ENCODE data around the gene KLF3. TPM values are rescaled to one million over a fixed set of nuclear protein-coding genes. Genes with fewer than 3 reads are reported as not detected.

The KLF3 gene
- total RNA-seq, 1 experiment from 2014 or later: 49.9 TPM

DNA sequence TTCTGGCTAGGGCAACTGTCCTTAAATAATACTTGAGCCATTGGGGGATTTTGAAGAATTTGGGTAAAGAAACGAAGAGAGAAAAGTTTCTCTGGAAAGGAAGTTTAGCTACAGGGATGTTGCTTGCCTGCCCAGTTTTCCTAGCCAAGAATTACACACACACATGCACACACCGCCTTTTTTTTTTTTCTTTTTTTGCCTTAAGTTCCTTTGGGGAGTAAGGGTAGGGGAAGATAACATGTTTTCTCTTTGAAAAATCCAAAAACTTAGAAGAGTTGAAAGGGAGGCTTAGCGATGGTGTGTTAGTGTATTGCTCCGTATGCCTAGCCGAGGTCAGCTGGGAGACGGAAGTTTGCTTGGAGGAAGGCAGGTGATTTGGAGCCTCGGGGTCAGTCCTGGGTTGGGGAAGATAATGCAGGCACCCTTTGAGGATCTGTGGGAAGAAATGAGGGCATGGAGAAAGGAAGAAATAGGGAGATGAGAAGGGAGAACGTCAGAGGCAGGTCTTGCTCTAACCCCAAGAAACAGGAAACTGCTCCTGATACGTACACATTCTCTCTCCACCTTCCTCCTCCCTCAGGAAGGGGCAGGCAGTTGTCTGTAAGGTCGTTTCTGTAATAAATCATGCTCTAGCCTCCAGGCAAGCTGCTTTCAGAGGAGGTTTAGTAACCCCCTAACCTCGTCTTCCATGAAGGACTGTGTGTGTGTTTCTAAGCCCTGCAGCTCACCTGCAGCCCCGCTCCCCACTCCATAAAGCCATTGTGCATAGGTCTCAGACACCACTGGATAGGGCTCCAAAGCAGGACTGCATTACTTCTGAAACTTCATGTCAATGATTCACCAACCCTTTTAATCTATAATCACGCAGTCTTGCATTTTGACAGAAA, 10.5 kb downstream of the KLF3 start:
- CTCF ChIA-PET: interaction anchor here (0.6 to 2.1 kb wide), 7 partner anchors 13 to 605 kb away, joined by 3 to 14 read pairs (median 7); no protein-coding TSS in a partner anchor
- Mint-ChIP-seq H3K36me3 (ENCODE audit: insufficient read depth, unreplicated experiment) (peaks cover 69% of the 10 kb centered on the region), H3K27ac (ENCODE audit: unreplicated experiment) (peak overlapping the region; percentile 55), H3K4me1 (ENCODE audit: low read depth, unreplicated experiment) (peaks cover 79% of the 10 kb centered on the region), H3K9me3 (ENCODE audit: low read depth, unreplicated experiment) (no peaks in the 10 kb centered on the region), H3K27me3 (ENCODE audit: unreplicated experiment) (no peaks in the 10 kb centered on the region), H3K4me3 (ENCODE audit: low read depth, unreplicated experiment) (peak overlapping the region; percentile 55)
- TF ChIP-seq, protein P1, sequence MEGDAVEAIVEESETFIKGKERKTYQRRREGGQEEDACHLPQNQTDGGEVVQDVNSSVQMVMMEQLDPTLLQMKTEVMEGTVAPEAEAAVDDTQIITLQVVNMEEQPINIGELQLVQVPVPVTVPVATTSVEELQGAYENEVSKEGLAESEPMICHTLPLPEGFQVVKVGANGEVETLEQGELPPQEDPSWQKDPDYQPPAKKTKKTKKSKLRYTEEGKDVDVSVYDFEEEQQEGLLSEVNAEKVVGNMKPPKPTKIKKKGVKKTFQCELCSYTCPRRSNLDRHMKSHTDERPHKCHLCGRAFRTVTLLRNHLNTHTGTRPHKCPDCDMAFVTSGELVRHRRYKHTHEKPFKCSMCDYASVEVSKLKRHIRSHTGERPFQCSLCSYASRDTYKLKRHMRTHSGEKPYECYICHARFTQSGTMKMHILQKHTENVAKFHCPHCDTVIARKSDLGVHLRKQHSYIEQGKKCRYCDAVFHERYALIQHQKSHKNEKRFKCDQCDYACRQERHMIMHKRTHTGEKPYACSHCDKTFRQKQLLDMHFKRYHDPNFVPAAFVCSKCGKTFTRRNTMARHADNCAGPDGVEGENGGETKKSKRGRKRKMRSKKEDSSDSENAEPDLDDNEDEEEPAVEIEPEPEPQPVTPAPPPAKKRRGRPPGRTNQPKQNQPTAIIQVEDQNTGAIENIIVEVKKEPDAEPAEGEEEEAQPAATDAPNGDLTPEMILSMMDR (IDR thresholded peaks at IDR 0.05; ENCODE audit: unreplicated experiment): no peak
- DNase-seq: peak; percentile 16
- intact Hi-C loops (cut with micrococcal nuclease; ENCODE audit: unreplicated experiment): loop anchor here (1.0 to 5.0 kb wide), 8 partner anchors 54 to 612 kb away; no protein-coding TSS in a partner anchor
- BruUV-seq (replicated peaks): TSS peak; percentile 66

DNA sequence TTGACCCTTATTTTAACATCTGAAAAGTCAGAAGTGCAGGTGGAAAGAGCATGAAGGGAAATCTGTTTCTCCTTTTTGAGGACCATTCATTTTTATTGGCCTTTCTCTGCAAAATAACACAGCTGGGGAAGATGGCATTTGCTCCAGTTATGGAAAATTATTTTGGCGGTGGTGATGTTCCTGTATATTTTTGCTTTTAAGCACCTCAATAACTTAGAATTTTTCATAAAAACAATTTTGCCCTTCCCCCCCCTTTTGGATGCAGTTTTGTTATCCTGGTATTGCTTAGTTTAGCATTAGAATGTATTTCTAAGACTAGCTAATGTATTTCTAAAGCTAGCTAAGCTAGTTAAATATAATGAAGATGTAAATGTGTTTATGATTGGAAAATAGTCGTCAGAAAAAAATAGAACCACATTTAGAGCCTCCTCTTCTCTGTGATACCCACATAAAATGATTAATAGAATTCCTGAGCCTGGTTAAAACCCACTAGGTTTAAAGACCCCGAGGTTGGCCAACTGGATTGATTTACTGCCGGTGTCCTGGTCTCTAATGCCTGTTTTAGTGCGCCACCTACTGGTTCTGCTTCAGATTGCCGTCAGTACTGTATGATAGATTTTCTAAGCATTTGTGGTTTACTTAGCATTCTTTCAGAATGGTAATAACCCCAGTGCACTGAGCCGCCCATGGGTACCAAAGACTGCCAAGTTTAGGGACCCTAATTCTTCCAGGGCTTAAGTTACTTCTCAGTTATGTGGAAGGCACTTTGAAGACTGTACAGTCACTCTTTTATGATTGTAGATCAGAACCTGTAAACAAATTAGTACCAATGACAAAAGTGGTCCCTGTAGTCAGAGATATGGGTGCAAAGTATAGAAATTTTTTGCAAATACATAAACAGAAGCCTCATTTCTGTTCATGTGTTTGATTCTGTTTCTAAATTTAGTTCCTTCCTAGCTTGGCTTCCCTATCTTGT, 11.4 kb downstream of the KLF3 start:
- CTCF ChIA-PET: interaction anchor here (0.5 to 2.1 kb wide), 7 partner anchors 53 to 606 kb away, joined by 3 to 14 read pairs (median 3); no protein-coding TSS in a partner anchor
- Mint-ChIP-seq H3K36me3 (ENCODE audit: insufficient read depth, unreplicated experiment) (peaks cover 70% of the 10 kb centered on the region), H3K27me3 (ENCODE audit: unreplicated experiment) (no peaks in the 10 kb centered on the region), H3K9me3 (ENCODE audit: low read depth, unreplicated experiment) (no peaks in the 10 kb centered on the region), H3K4me3 (ENCODE audit: low read depth, unreplicated experiment) (peak overlapping the region; percentile 55), H3K27ac (ENCODE audit: unreplicated experiment) (peak overlapping the region; percentile 55), H3K4me1 (ENCODE audit: low read depth, unreplicated experiment) (peaks cover 82% of the 10 kb centered on the region)
- peak; percentile 77 for DNase-seq
- BruUV-seq (replicated peaks): no TSS peak
- intact Hi-C loops (cut with micrococcal nuclease; ENCODE audit: unreplicated experiment): loop anchor here (1.0 to 5.0 kb wide), 7 partner anchors 53 to 495 kb away; no protein-coding TSS in a partner anchor
- TF ChIP-seq, protein P1 (IDR thresholded peaks at IDR 0.05; ENCODE audit: unreplicated experiment): peak; percentile 79

DNA sequence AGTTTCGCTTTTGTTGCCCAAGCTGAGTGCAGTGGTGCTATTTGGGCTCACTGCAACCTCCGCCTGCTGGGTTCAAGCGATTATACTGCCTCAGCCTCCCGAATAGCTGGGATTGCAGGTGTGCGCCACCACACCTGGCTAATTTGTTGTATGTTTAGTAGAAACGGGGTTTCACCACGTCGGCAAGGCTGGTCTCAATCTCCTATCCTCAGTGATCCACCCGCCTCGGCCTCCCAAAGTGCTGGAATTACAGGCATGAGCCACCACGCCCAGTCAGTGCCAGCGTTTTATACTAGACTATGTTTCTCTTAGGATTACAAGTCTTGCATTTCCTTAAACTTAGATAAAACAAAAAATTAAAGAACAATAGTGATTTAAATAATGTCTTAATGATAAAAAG, 13.0 kb downstream of the KLF3 start:
- no peaks in the 10 kb centered on the region for H3K27me3 Mint-ChIP-seq (ENCODE audit: unreplicated experiment)
- peaks cover 73% of the 10 kb centered on the region for H3K4me1 Mint-ChIP-seq (ENCODE audit: low read depth, unreplicated experiment)
- intact Hi-C loops (cut with micrococcal nuclease; ENCODE audit: unreplicated experiment): loop anchor here (5.0 kb wide), 1 partner anchor 445 kb away; no protein-coding TSS in a partner anchor

More for the DNA sequence above, 13.0 kb downstream of the KLF3 start:
- Mint-ChIP-seq H3K9me3 (ENCODE audit: low read depth, unreplicated experiment) (no peaks in the 10 kb centered on the region), H3K27ac (ENCODE audit: unreplicated experiment) (no peak overlapping the region), H3K36me3 (ENCODE audit: insufficient read depth, unreplicated experiment) (peaks cover 67% of the 10 kb centered on the region), H3K4me3 (ENCODE audit: low read depth, unreplicated experiment) (peak overlapping the region; percentile 52)
- CTCF ChIA-PET: interaction anchor here (0.6 to 1.4 kb wide), 2 partner anchors 33 to 357 kb away, joined by 3 to 5 read pairs; no protein-coding TSS in a partner anchor
- BruUV-seq (replicated peaks): no TSS peak
- TF ChIP-seq, protein P1 (IDR thresholded peaks at IDR 0.05; ENCODE audit: unreplicated experiment): no peak
- no peak for DNase-seq
